ENCODE results near the gene NMBR. TPM values are rescaled to one million over a fixed set of nuclear protein-coding genes. Genes with fewer than 3 reads are reported as not detected.

NMBR gene
- total RNA-seq, 2 donors from 2014 or later = 0.33 TPM; not detected in 1

DNA sequence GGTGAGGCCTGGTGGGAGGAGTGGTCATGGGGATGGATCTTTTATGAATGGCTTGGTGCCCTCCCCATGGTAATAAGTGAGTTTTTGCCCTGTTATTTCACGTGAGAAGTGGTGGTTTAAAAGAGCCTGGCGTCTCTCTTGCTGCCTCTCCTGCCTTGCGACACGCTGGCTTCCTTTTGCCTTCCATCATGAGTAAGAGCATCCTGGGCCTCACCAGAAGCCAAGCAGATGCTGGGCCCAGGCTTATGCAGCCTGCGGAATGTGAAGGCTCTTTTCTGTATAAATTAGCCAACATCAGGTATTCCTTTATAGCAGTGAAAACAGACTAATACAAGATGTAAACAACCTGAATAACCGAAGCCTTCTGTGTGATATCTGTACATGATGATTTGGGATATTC is 27.8 kb upstream of the NMBR start:
- TF ChIP-seq CTCF (conservative IDR thresholded peaks at IDR 0.05) = no peak
- Histone ChIP-seq H3K9me3 (ENCODE audit: control insufficient read depth, low read length) (no peaks in the 10 kb centered on the region), H3K4me1 (ENCODE audit: control insufficient read depth, insufficient read depth, low read length) (no peaks in the 10 kb centered on the region), H3K9ac (ENCODE audit: extremely low read depth, low read length, poor library complexity, severe bottlenecking) (no peak overlapping the region), H3K27me3 (ENCODE audit: control insufficient read depth, insufficient read depth, low read length, poor library complexity, severe bottlenecking) (no peaks in the 10 kb centered on the region), H3K36me3 (ENCODE audit: control insufficient read depth, insufficient read depth, low read length) (peaks cover 57% of the 10 kb centered on the region), H3K27ac (ENCODE audit: low read depth, low read length) (no peak overlapping the region), H3K4me3 (ENCODE audit: low read length) (no peak overlapping the region)
- Mint-ChIP-seq H3K9me3 (no peaks in the 10 kb centered on the region), H3K36me3 (ENCODE audit: low read depth) (peaks cover 42% of the 10 kb centered on the region), H3K27me3 (ENCODE audit: insufficient read depth) (no peaks in the 10 kb centered on the region), H3K4me3 (no peak overlapping the region), H3K27ac (no peak overlapping the region), H3K4me1 (no peaks in the 10 kb centered on the region)
- 96 to 100% methylated on average over 2 to 6 of the region's 6 CpGs for WGBS, 2 experiments (ENCODE audit: insufficient coverage in 1 of 2, insufficient read length in 1 of 2)
- no peak for DNase-seq

GRCh38 chr6:142173980-142174379 is 27.1 kb upstream of the NMBR start:
- Mint-ChIP-seq H3K27ac (no peak overlapping the region), H3K36me3 (ENCODE audit: low read depth) (peaks cover 42% of the 10 kb centered on the region), H3K27me3 (ENCODE audit: insufficient read depth) (no peaks in the 10 kb centered on the region), H3K4me1 (no peaks in the 10 kb centered on the region), H3K4me3 (no peak overlapping the region), H3K9me3 (no peaks in the 10 kb centered on the region)
- H3K27ac ChIP-seq (ENCODE audit: low read depth, low read length) = no peak overlapping the region
- peaks cover 62% of the 10 kb centered on the region for H3K36me3 ChIP-seq (ENCODE audit: control insufficient read depth, insufficient read depth, low read length)
- H3K4me1 ChIP-seq (ENCODE audit: control insufficient read depth, insufficient read depth, low read length) = no peaks in the 10 kb centered on the region
- TF ChIP-seq CTCF (conservative IDR thresholded peaks at IDR 0.05) = no peak
- DNase-seq = no peak
- 97% methylated on average over 3 of the region's 3 CpGs; no CpG with 5 or more reads in 1 of the 2 experiments for WGBS, 2 experiments (ENCODE audit: insufficient coverage in 1 of 2, insufficient read length in 1 of 2)
- no peaks in the 10 kb centered on the region for H3K27me3 ChIP-seq (ENCODE audit: control insufficient read depth, insufficient read depth, low read length, poor library complexity, severe bottlenecking)
- H3K4me3 ChIP-seq (ENCODE audit: low read length) = no peak overlapping the region
- no peaks in the 10 kb centered on the region for H3K9me3 ChIP-seq (ENCODE audit: control insufficient read depth, low read length)
- no peak overlapping the region for H3K9ac ChIP-seq (ENCODE audit: extremely low read depth, low read length, poor library complexity, severe bottlenecking)

DNA sequence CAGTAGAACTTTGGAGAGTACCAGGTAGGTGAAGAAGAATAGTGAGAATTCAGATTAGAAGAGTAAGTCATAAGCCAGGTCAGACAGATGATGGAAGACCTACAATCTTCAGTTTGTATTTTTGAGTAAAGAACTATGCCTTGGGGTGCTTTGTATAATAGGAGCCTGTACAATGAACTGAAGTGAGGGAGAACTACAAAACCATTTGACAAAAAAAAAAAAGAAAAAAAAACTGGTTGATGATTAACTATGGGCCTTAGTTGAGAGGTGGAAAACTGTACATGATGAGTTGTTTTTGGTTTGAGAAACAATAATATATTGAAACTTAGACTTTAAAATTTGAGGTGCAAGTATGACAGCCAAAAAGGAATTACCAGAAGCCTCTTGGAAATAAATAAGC is 25.8 kb upstream of the NMBR start:
- Mint-ChIP-seq H3K27ac (no peak overlapping the region), H3K36me3 (ENCODE audit: low read depth) (peaks cover 41% of the 10 kb centered on the region), H3K27me3 (ENCODE audit: insufficient read depth) (no peaks in the 10 kb centered on the region), H3K4me3 (no peak overlapping the region), H3K9me3 (no peaks in the 10 kb centered on the region), H3K4me1 (no peaks in the 10 kb centered on the region)
- no peak overlapping the region for H3K9ac ChIP-seq (ENCODE audit: extremely low read depth, low read length, poor library complexity, severe bottlenecking)
- no peaks in the 10 kb centered on the region for H3K27me3 ChIP-seq (ENCODE audit: control insufficient read depth, insufficient read depth, low read length, poor library complexity, severe bottlenecking)
- H3K9me3 ChIP-seq (ENCODE audit: control insufficient read depth, low read length) = no peaks in the 10 kb centered on the region
- peaks cover 66% of the 10 kb centered on the region for H3K36me3 ChIP-seq (ENCODE audit: control insufficient read depth, insufficient read depth, low read length)
- DNase-seq = no peak
- no peak overlapping the region for H3K4me3 ChIP-seq (ENCODE audit: low read length)
- no peak overlapping the region for H3K27ac ChIP-seq (ENCODE audit: low read depth, low read length)
- no peaks in the 10 kb centered on the region for H3K4me1 ChIP-seq (ENCODE audit: control insufficient read depth, insufficient read depth, low read length)
- TF ChIP-seq CTCF (conservative IDR thresholded peaks at IDR 0.05) = no peak
